ENCODE data around the gene CRISPLD2.

Gene CRISPLD2

GRCh38 chr16:84780544-84781376 is 39.0 kb upstream of the CRISPLD2 start:
- Histone ChIP-seq H3K4me3 (replicated peaks; ENCODE audit: insufficient read depth, low read length) (no peak overlapping the region), H3K27me3 (ENCODE audit: insufficient read depth, poor library complexity, severe bottlenecking) (no peaks in the 10 kb centered on the region), H3K27ac (replicated peaks) (no peak overlapping the region)
- TF ChIP-seq REST (IDR thresholded peaks at IDR 0.05; ENCODE audit: insufficient replicate concordance, low read depth) (no peak), SPI1 (IDR thresholded peaks at IDR 0.05; ENCODE audit: borderline replicate concordance, low read depth) (no peak), GABPA (IDR thresholded peaks at IDR 0.05; ENCODE audit: low read depth) (no peak), POLR2AphosphoS5 (IDR thresholded peaks at IDR 0.05; ENCODE audit: low read depth) (no peak), CTCF (IDR thresholded peaks at IDR 0.05; ENCODE audit: insufficient read depth, low read length) (no peak)
- no peak for DNase-seq (ENCODE audit: low read depth in 1 of 2, low spot score in 1 of 2)

GRCh38 chr16:84782846-84783245 is 36.9 kb upstream of the CRISPLD2 start:
- Histone ChIP-seq H3K4me3 (replicated peaks; ENCODE audit: insufficient read depth, low read length) (no peak overlapping the region), H3K27me3 (ENCODE audit: insufficient read depth, poor library complexity, severe bottlenecking) (no peaks in the 10 kb centered on the region), H3K27ac (replicated peaks) (no peak overlapping the region)
- TF ChIP-seq SPI1 (IDR thresholded peaks at IDR 0.05; ENCODE audit: borderline replicate concordance, low read depth) (no peak), POLR2AphosphoS5 (IDR thresholded peaks at IDR 0.05; ENCODE audit: low read depth) (no peak), REST (IDR thresholded peaks at IDR 0.05; ENCODE audit: insufficient replicate concordance, low read depth) (no peak), CTCF (IDR thresholded peaks at IDR 0.05; ENCODE audit: insufficient read depth, low read length) (no peak), GABPA (IDR thresholded peaks at IDR 0.05; ENCODE audit: low read depth) (no peak)
- no peak for DNase-seq (ENCODE audit: low read depth in 1 of 2, low spot score in 1 of 2)

- no peak for DNase-seq (ENCODE audit: low read depth in 1 of 2, low spot score in 1 of 2)
- no peak overlapping the region for H3K27ac ChIP-seq (replicated peaks)
- no peak overlapping the region for H3K4me3 ChIP-seq (replicated peaks; ENCODE audit: insufficient read depth, low read length)
- H3K27me3 ChIP-seq (ENCODE audit: insufficient read depth, poor library complexity, severe bottlenecking) = no peaks in the 10 kb centered on the region
- TF ChIP-seq SPI1 (IDR thresholded peaks at IDR 0.05; ENCODE audit: borderline replicate concordance, low read depth) (no peak), REST (IDR thresholded peaks at IDR 0.05; ENCODE audit: insufficient replicate concordance, low read depth) (no peak), POLR2AphosphoS5 (IDR thresholded peaks at IDR 0.05; ENCODE audit: low read depth) (no peak), GABPA (IDR thresholded peaks at IDR 0.05; ENCODE audit: low read depth) (no peak), CTCF (IDR thresholded peaks at IDR 0.05; ENCODE audit: insufficient read depth, low read length) (no peak)
These were observed 33.8 kb upstream of the CRISPLD2 start for GRCh38 chr16:84785843-84786581.

All from HL-60 (cell line).